Stimulated activated CD4-positive, alpha-beta T cell treated with anti-CD3 and anti-CD28 coated beads, Interleukin-4, amount 100 ng/mL, for 4 hours (primary cell): Measurements from ENCODE around the gene GNL1.
"Not testable (repeated sequence)": the region's sequence is repeated elsewhere in the genome, so short reads cannot be mapped to it uniquely, and the experiment has no call there.

Experiments used
- DNase-seq, 2 experiments: peaks; one replicate each; pipeline ENCODE4 v3.0.0-alpha.2; 2020

The GNL1 gene

GRCh38 chr6:30526444-30526843 lies 29.8 kb downstream of the GNL1 start:
- not testable (repeated sequence) for DNase-seq

GRCh38 chr6:30521952-30522351 lies 34.3 kb downstream of the GNL1 start:
- DNase-seq: not testable (repeated sequence)

- not testable (repeated sequence) for DNase-seq
Measured at GRCh38 chr6:30521082-30521481, 35.2 kb downstream of the GNL1 start.

GRCh38 chr6:30520522-30520921 lies 35.8 kb downstream of the GNL1 start:
- DNase-seq: no peak

- peak in 1 of 2 experiments; percentile 45 for DNase-seq
Measured at GRCh38 chr6:30518505-30519145, 37.7 kb downstream of the GNL1 start.

- DNase-seq: not testable (repeated sequence)
Measured at GRCh38 chr6:30517767-30518504, 38.4 kb downstream of the GNL1 start.

GRCh38 chr6:30516754-30517076 lies 39.6 kb downstream of the GNL1 start:
- not testable (repeated sequence) for DNase-seq

- peak; percentile 79 to 96 for DNase-seq
Measured at GRCh38 chr6:30515944-30516753, 40.1 kb downstream of the GNL1 start.

- DNase-seq: no peak
Measured at GRCh38 chr6:30515106-30515505, 41.2 kb downstream of the GNL1 start.

GRCh38 chr6:30513451-30513850 lies 42.8 kb downstream of the GNL1 start:
- no peak for DNase-seq

- DNase-seq: no peak
Measured at GRCh38 chr6:30511169-30511546, 45.1 kb downstream of the GNL1 start.

GRCh38 chr6:30510419-30511168 lies 45.7 kb downstream of the GNL1 start:
- no peak for DNase-seq

GRCh38 chr6:30508890-30509736 lies 47.2 kb downstream of the GNL1 start:
- DNase-seq: no peak

GRCh38 chr6:30507849-30508827 lies 48.2 kb downstream of the GNL1 start:
- DNase-seq: no peak

GRCh38 chr6:30500421-30501355 lies 55.6 kb downstream of the GNL1 start:
- no peak for DNase-seq

GRCh38 chr6:30498705-30499104 lies 57.6 kb downstream of the GNL1 start:
- not testable (repeated sequence) for DNase-seq

- DNase-seq: no peak
Measured at GRCh38 chr6:30497714-30498113, 58.6 kb downstream of the GNL1 start.

- not testable (repeated sequence) for DNase-seq
Measured at GRCh38 chr6:30497261-30497599, 59.1 kb downstream of the GNL1 start.

GRCh38 chr6:30495993-30496392 lies 60.3 kb downstream of the GNL1 start:
- peak in 1 of 2 experiments; percentile 23 for DNase-seq

- DNase-seq: peak in 1 of 2 experiments; percentile 37
Measured at GRCh38 chr6:30495060-30495459, 61.2 kb downstream of the GNL1 start.
